PC-9 (cell line): ENCODE results near the gene VSTM2L. TPM values are rescaled to one million over a fixed set of nuclear protein-coding genes. Genes with fewer than 3 reads are reported as not detected.

Source experiments
- BruUV-seq: library from RNA; stranded (reverse); fragments of 400-500 nt; replicated peaks from 2 replicates; lab custom pipeline; 2021; lab: Mats Ljungman, UMichigan
- CTCF ChIA-PET: fragments of 300-600 bp; sonication (Branson Sonifier 250); formaldehyde crosslinking; loops from one replicate; lab custom pipeline; 2022; ENCODE audit warnings: antibody characterized with exemption; lab: Charles Lee
- POLR2A ChIA-PET: fragments of 300-600 bp; sonication (Branson Sonifier 250); formaldehyde crosslinking; loops from one replicate; lab custom pipeline; 2022; ENCODE audit warnings: antibody characterized with exemption; ENCODE audit not compliant: unreplicated experiment; lab: Charles Lee
- DNase-seq, 2 experiments: peaks; one replicate each; pipeline versions ENCODE4 v3.0.0 to v3.0.0-alpha.2; 2015 to 2022; ENCODE audit warnings: mixed read lengths in 1 of 2
- H2AFZ ChIP-seq: fragments of 200-600 bp; sonication (generic); 2 replicates; pipeline ENCODE4 v1.8.1; 2017; ENCODE audit warnings: antibody characterized with exemption
- H3F3A ChIP-seq: fragments of 200-600 bp; sonication (generic); 2 replicates; pipeline ENCODE4 v1.8.1; 2017; ENCODE audit warnings: antibody characterized with exemption, mild to moderate bottlenecking, low read depth; ENCODE audit not compliant: insufficient read depth
- H3K27ac ChIP-seq: fragments of 200-600 bp; sonication (generic); 2 replicates; pipeline ENCODE4 v1.6.1; 2016; ENCODE audit warnings: mixed run types
- H3K27me3 ChIP-seq: fragments of 200-600 bp; sonication (generic); 2 replicates; pipeline ENCODE4 v1.6.1; 2016; ENCODE audit warnings: low read depth, mixed run types; ENCODE audit not compliant: insufficient read depth
- H3K36me3 ChIP-seq: fragments of 200-600 bp; sonication (generic); 2 replicates; pipeline ENCODE4 v1.6.1; 2016; ENCODE audit warnings: low read depth, mixed run types
- H3K4me1 ChIP-seq: fragments of 200-600 bp; sonication (generic); replicated peaks from 2 replicates; pipeline ENCODE4 v1.6.1; 2016; ENCODE audit warnings: mixed run types; ENCODE audit not compliant: insufficient read depth
- H3K4me2 ChIP-seq: fragments of 200-600 bp; sonication (generic); 2 replicates; pipeline ENCODE4 v1.6.1; 2017; ENCODE audit warnings: mixed run types
- H3K4me3 ChIP-seq: fragments of 200-600 bp; sonication (generic); 2 replicates; pipeline ENCODE4 v1.6.1; 2016; ENCODE audit warnings: mixed run types
- H3K79me2 ChIP-seq: fragments of 200-600 bp; sonication (generic); 2 replicates; pipeline ENCODE4 v1.6.1; 2017; ENCODE audit warnings: low read depth, mixed run types
- H3K9me2 ChIP-seq: fragments of 200-600 bp; sonication (generic); 2 replicates; pipeline ENCODE4 v1.8.1; 2017; ENCODE audit warnings: mild to moderate bottlenecking; ENCODE audit not compliant: insufficient read depth
- H3K9me3 ChIP-seq: fragments of 200-600 bp; sonication (generic); 2 replicates; pipeline ENCODE4 v1.8.1; 2016; ENCODE audit warnings: low read depth; ENCODE audit not compliant: insufficient read depth
- H4K20me1 ChIP-seq: fragments of 200-600 bp; sonication (generic); 2 replicates; pipeline ENCODE4 v1.8.1; 2017; ENCODE audit not compliant: insufficient read depth
- EZH2 ChIP-seq: fragments of 200-600 bp; sonication (generic); IDR thresholded peaks from 2 replicates; pipeline ENCODE4 v1.8.0; 2017; ENCODE audit warnings: antibody characterized with exemption, low read depth
- intact Hi-C: fragments of 100-400 bp; cut with micrococcal nuclease; formaldehyde crosslinking; loops from one replicate; pipeline ENCODE4 v1.10.0; 2022; ENCODE audit not compliant: unreplicated experiment
- total RNA-seq: library from RNA; stranded (reverse); gene quantifications from 2 replicates; pipeline ENCODE4 v1.2.3, GENCODE V29; 2021
- TF ChIP-seq, protein P1 (sequence below): fragments of 200-600 bp; sonication (generic); conservative IDR thresholded peaks from 2 replicates; pipeline ENCODE4 v1.6.1; 2017; ENCODE audit warnings: mixed run types, antibody characterized with exemption, mild to moderate bottlenecking, moderate library complexity

The VSTM2L gene
- total RNA-seq, 1 experiment from 2014 or later, result 1.4 TPM

DNA sequence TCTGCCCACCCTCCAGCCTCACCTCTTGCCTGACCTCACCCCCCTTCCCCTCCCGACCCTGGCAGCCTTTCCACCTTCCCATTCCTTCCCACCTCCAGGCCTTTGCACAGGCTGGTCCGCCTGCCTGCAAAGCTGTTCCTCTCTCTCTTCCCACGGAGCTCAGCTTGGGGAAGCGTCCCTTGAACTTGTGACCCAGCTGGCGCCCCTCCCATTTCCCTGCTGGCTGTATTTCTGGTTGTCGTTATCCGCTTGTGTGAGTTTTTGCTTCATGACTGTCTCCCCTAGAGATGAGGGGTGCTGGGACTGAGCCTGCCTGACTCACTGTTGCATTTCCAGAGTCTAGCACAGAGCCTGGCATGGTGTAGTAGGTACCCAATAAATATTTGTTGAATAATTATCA, 32.5 kb downstream of the VSTM2L start:
- Histone ChIP-seq H3K4me2 (no peak overlapping the region), H4K20me1 (no peaks in the 10 kb centered on the region), H3K4me3 (no peak overlapping the region), H2AFZ (no peak overlapping the region), H3F3A (peaks cover 3% of the 10 kb centered on the region; the same call in 1 of the 2 replicates), H3K4me1 (peaks cover 10% of the 10 kb centered on the region; the same call in 1 of the 2 replicates), H3K9me3 (no peaks in the 10 kb centered on the region), H3K9me2 (no peaks in the 10 kb centered on the region), H3K27ac (no peak overlapping the region), H3K79me2 (no peaks in the 10 kb centered on the region), H3K36me3 (no peaks in the 10 kb centered on the region), H3K27me3 (peaks cover 9% of the 10 kb centered on the region; the same call in 1 of the 2 replicates)
- POLR2A ChIA-PET, result no interaction called here
- no peak for TF ChIP-seq EZH2
- TF ChIP-seq, protein P1, sequence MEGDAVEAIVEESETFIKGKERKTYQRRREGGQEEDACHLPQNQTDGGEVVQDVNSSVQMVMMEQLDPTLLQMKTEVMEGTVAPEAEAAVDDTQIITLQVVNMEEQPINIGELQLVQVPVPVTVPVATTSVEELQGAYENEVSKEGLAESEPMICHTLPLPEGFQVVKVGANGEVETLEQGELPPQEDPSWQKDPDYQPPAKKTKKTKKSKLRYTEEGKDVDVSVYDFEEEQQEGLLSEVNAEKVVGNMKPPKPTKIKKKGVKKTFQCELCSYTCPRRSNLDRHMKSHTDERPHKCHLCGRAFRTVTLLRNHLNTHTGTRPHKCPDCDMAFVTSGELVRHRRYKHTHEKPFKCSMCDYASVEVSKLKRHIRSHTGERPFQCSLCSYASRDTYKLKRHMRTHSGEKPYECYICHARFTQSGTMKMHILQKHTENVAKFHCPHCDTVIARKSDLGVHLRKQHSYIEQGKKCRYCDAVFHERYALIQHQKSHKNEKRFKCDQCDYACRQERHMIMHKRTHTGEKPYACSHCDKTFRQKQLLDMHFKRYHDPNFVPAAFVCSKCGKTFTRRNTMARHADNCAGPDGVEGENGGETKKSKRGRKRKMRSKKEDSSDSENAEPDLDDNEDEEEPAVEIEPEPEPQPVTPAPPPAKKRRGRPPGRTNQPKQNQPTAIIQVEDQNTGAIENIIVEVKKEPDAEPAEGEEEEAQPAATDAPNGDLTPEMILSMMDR, result no peak
- no peak for DNase-seq
- intact Hi-C loops, result no loop called here
- no TSS peak for BruUV-seq
- CTCF ChIA-PET, result no interaction called here

DNA sequence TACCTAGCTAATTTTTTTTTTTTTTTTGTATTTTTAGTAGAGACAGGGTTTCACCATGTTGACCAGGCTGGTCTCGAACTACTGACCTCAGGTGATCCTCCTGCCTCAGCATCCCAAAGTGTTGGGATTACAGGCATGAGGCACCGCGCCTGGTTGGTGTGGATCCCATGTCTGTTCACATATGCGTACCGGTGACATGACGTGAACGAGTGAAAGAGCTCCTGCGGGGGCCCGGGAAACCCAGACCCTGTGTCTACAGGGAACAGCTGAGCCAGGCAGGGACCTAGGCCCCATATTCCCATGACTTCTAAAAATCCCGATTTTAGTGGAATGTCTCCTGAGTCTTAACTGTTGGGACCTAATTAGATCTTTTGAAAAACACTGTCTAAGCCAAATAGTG, 33.1 kb downstream of the VSTM2L start:
- ChIA-PET CTCF (no interaction called here), POLR2A (no interaction called here)
- DNase-seq, result no peak
- Histone ChIP-seq H3K4me1 (peaks cover 10% of the 10 kb centered on the region; the same call in 1 of the 2 replicates), H2AFZ (no peak overlapping the region), H3K4me3 (no peak overlapping the region), H3K9me3 (no peaks in the 10 kb centered on the region), H3K27ac (no peak overlapping the region), H3K79me2 (no peaks in the 10 kb centered on the region), H3K27me3 (peaks cover 5% of the 10 kb centered on the region; the same call in 1 of the 2 replicates), H4K20me1 (no peaks in the 10 kb centered on the region), H3K36me3 (no peaks in the 10 kb centered on the region), H3K4me2 (no peak overlapping the region), H3K9me2 (no peaks in the 10 kb centered on the region), H3F3A (peaks cover 3% of the 10 kb centered on the region; the same call in 1 of the 2 replicates)
- BruUV-seq, result no TSS peak
- intact Hi-C loops, result no loop called here
- no peak for TF ChIP-seq EZH2
- TF ChIP-seq, protein P1, result no peak

DNA sequence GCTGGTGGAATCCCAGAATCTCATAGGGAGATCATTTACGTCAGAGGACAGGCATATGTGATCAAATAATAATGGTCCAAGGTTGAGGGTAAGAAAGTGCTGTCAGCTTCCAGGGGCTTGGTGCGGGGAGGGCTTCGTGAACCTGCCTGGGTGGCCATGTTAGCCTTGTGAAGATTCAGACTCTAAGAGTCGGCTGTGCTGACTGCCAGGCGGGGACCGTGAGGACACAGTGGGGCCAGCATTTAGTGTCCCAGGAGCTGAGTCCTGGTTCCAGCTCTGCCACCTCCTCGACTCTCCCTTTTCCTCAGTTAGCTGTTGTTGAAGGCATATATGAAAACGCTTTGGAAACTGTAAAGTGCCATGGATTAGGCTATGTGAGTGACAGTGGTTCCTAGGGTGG, 33.5 kb downstream of the VSTM2L start:
- H3K4me2 ChIP-seq, result no peak overlapping the region
- H3K27ac ChIP-seq, result no peak overlapping the region
- no peak overlapping the region for H3K4me3 ChIP-seq
- peaks cover 10% of the 10 kb centered on the region; the same call in 1 of the 2 replicates for H3K4me1 ChIP-seq
- no peaks in the 10 kb centered on the region for H3K9me3 ChIP-seq
- no peaks in the 10 kb centered on the region for H3K36me3 ChIP-seq
- intact Hi-C loops, result no loop called here
- H3K9me2 ChIP-seq, result no peaks in the 10 kb centered on the region
- no peak for DNase-seq
- no peak for TF ChIP-seq EZH2
- TF ChIP-seq, protein P1, result no peak
- ChIA-PET POLR2A (no interaction called here), CTCF (no interaction called here)
- peaks cover 5% of the 10 kb centered on the region; the same call in 1 of the 2 replicates for H3K27me3 ChIP-seq
- no peaks in the 10 kb centered on the region for H4K20me1 ChIP-seq
- H3F3A ChIP-seq, result peaks cover 3% of the 10 kb centered on the region; the same call in 1 of the 2 replicates
- H2AFZ ChIP-seq, result no peak overlapping the region
- no peaks in the 10 kb centered on the region for H3K79me2 ChIP-seq
- BruUV-seq, result no TSS peak
